ENCODE results near the gene BMI1. TPM values are rescaled to one million over a fixed set of nuclear protein-coding genes. Genes with fewer than 3 reads are reported as not detected.
A peak's percentile ranks its signal among the peaks of the same experiment; 100 is the strongest.
"Not testable (repeated sequence)": the region's sequence is repeated elsewhere in the genome, so short reads cannot be mapped to it uniquely, and the experiment has no call there.

The BMI1 gene
- 67.4 TPM for total RNA-seq

- peaks cover 35% of the 10 kb centered on the region for H3K27me3 ChIP-seq (ENCODE audit: insufficient read depth, low read length)
- no peaks in the 10 kb centered on the region for H3K9me3 ChIP-seq (ENCODE audit: low read depth, low read length)
- peaks cover 41% of the 10 kb centered on the region for H3K4me1 ChIP-seq (ENCODE audit: insufficient read depth, low read length)
- H3K4me3 ChIP-seq (ENCODE audit: low read length) = peak within 1 kb of the TSS; percentile 74
Observed at GRCh38 chr10:22320591-22321155, at the start of gene BMI1. Gene BMI1 (plus strand): TSS chr10:22321099. CDS start chr10:22326450, 5,351 bp downstream.

- H3K27me3 ChIP-seq (ENCODE audit: insufficient read depth, low read length) = no peaks in the 10 kb centered on the region
- H3K4me3 ChIP-seq (ENCODE audit: low read length) = no peak overlapping the region
- H3K9me3 ChIP-seq (ENCODE audit: low read depth, low read length) = no peaks in the 10 kb centered on the region
- no peaks in the 10 kb centered on the region for H3K4me1 ChIP-seq (ENCODE audit: insufficient read depth, low read length)
Observed at GRCh38 chr10:22271786-22272185, 49.1 kb upstream of the BMI1 start.

DNA sequence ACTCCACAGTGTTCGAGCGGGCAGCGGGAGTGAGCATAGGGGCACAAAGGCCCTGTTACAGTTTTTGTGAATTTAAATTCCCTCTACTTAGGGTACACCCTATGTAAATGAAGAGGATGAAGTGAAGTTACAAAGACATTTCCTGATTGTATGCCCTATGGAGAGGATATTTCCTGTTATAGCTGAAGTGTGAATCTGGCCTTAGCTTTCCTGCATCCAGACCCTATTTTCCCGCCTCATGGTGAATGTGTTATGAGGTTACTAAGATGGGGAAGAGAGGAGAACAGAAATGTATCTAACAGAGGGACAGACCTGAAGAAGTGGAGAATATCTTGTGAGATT is 42.5 kb upstream of the BMI1 start:
- H3K4me3 ChIP-seq (ENCODE audit: low read length) = no peak overlapping the region
- H3K27me3 ChIP-seq (ENCODE audit: insufficient read depth, low read length) = no peaks in the 10 kb centered on the region
- no peaks in the 10 kb centered on the region for H3K9me3 ChIP-seq (ENCODE audit: low read depth, low read length)
- no peaks in the 10 kb centered on the region for H3K4me1 ChIP-seq (ENCODE audit: insufficient read depth, low read length)

- Histone ChIP-seq H3K9me3 (ENCODE audit: low read depth, low read length) (no peaks in the 10 kb centered on the region), H3K27me3 (ENCODE audit: insufficient read depth, low read length) (no peaks in the 10 kb centered on the region), H3K4me1 (ENCODE audit: insufficient read depth, low read length) (no peaks in the 10 kb centered on the region), H3K4me3 (ENCODE audit: low read length) (no peak overlapping the region)
Observed at GRCh38 chr10:22280078-22280477, 40.8 kb upstream of the BMI1 start.

GRCh38 chr10:22285130-22285529 is 35.8 kb upstream of the BMI1 start:
- no peaks in the 10 kb centered on the region for H3K9me3 ChIP-seq (ENCODE audit: low read depth, low read length)
- no peaks in the 10 kb centered on the region for H3K4me1 ChIP-seq (ENCODE audit: insufficient read depth, low read length)
- no peak overlapping the region for H3K4me3 ChIP-seq (ENCODE audit: low read length)
- H3K27me3 ChIP-seq (ENCODE audit: insufficient read depth, low read length) = no peaks in the 10 kb centered on the region

GRCh38 chr10:22293747-22294404 is 27.0 kb upstream of the BMI1 start:
- no peaks in the 10 kb centered on the region for H3K9me3 ChIP-seq (ENCODE audit: low read depth, low read length)
- H3K27me3 ChIP-seq (ENCODE audit: insufficient read depth, low read length) = peaks cover 5% of the 10 kb centered on the region
- H3K4me3 ChIP-seq (ENCODE audit: low read length) = no peak overlapping the region
- no peaks in the 10 kb centered on the region for H3K4me1 ChIP-seq (ENCODE audit: insufficient read depth, low read length)

- no peaks in the 10 kb centered on the region for H3K9me3 ChIP-seq (ENCODE audit: low read depth, low read length)
- H3K4me1 ChIP-seq (ENCODE audit: insufficient read depth, low read length) = no peaks in the 10 kb centered on the region
- peaks cover 5% of the 10 kb centered on the region for H3K27me3 ChIP-seq (ENCODE audit: insufficient read depth, low read length)
- H3K4me3 ChIP-seq (ENCODE audit: low read length) = no peak overlapping the region
Observed at GRCh38 chr10:22294694-22295093, 26.2 kb upstream of the BMI1 start.

DNA sequence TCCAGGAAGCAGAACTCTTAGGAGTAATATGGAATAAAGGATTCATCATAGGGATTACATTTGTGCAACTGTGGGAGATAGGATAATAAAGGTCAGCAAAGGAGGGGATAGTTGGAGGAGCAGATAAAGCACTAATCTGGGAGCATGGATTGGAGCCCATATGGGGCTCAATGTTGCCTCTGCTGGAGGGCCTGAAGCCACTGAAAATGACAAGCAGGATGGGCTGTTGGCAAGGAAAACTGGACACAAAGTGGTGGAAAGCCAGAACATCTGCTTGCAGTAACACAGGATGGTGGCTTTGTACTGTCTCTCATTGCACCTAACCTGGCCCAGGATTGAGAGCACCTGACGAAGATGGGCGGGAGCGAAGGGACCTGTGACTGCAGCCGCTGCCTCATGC is 19.7 kb upstream of the BMI1 start:
- H3K4me1 ChIP-seq (ENCODE audit: insufficient read depth, low read length) = no peaks in the 10 kb centered on the region
- no peaks in the 10 kb centered on the region for H3K9me3 ChIP-seq (ENCODE audit: low read depth, low read length)
- no peak overlapping the region for H3K4me3 ChIP-seq (ENCODE audit: low read length)
- H3K27me3 ChIP-seq (ENCODE audit: insufficient read depth, low read length) = peaks cover 2% of the 10 kb centered on the region

- Histone ChIP-seq H3K4me1 (ENCODE audit: insufficient read depth, low read length) (no peaks in the 10 kb centered on the region), H3K27me3 (ENCODE audit: insufficient read depth, low read length) (no peaks in the 10 kb centered on the region), H3K9me3 (ENCODE audit: low read depth, low read length) (no peaks in the 10 kb centered on the region), H3K4me3 (ENCODE audit: low read length) (no peak overlapping the region)
Observed at GRCh38 chr10:22303461-22303860, 17.4 kb upstream of the BMI1 start.

DNA sequence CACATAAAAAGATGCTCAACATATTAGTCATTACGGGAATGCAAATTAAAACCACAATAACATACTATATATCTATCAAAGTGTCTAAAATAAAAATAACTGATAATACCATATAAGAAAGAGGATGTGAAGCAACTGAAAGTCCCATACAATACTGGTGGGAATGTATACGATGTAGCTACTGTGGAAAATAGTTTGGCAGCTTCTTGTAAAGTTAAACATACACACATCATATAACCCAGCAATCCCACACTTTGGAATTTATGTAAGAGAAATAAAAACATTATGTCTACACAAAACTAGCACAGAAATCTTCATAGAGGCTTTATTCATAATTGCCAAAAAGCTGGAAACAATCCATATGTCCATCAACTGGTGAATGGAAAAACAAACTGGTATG is 15.2 kb upstream of the BMI1 start:
- H3K4me1 ChIP-seq (ENCODE audit: insufficient read depth, low read length) = no peaks in the 10 kb centered on the region

GRCh38 chr10:22308390-22308789 is 12.5 kb upstream of the BMI1 start:
- H3K4me3 ChIP-seq (ENCODE audit: low read length) = no peak overlapping the region
- no peaks in the 10 kb centered on the region for H3K4me1 ChIP-seq (ENCODE audit: insufficient read depth, low read length)
- no peaks in the 10 kb centered on the region for H3K9me3 ChIP-seq (ENCODE audit: low read depth, low read length)
- no peaks in the 10 kb centered on the region for H3K27me3 ChIP-seq (ENCODE audit: insufficient read depth, low read length)

More for the DNA sequence above, 15.2 kb upstream of the BMI1 start:
- Histone ChIP-seq H3K27me3 (ENCODE audit: insufficient read depth, low read length) (no peaks in the 10 kb centered on the region), H3K9me3 (ENCODE audit: low read depth, low read length) (no peaks in the 10 kb centered on the region), H3K4me3 (ENCODE audit: low read length) (no peak overlapping the region)

GRCh38 chr10:22309180-22310000 is 11.5 kb upstream of the BMI1 start:
- no peaks in the 10 kb centered on the region for H3K9me3 ChIP-seq (ENCODE audit: low read depth, low read length)
- no peaks in the 10 kb centered on the region for H3K4me1 ChIP-seq (ENCODE audit: insufficient read depth, low read length)
- no peak overlapping the region for H3K4me3 ChIP-seq (ENCODE audit: low read length)
- no peaks in the 10 kb centered on the region for H3K27me3 ChIP-seq (ENCODE audit: insufficient read depth, low read length)

DNA sequence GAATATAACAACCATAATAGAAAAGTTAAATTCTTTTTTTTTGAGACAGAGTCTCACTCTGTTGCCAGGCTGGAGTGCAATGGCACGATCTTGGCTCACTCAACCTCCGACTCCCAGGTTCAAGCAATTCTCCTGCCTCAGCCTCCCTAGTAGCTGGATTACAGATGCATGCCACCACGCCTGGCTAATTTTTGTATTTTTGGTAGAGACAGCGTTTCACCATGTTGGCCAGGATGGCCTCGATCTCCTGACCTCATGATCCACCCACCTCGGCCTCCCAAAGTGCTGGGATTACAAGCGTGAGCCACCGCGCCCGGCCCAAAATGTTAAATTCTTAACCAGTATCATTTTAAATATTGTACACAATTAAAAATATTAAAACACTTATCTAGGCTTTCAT is 10.9 kb upstream of the BMI1 start:
- H3K9me3 ChIP-seq (ENCODE audit: low read depth, low read length); H3K4me1 ChIP-seq (ENCODE audit: insufficient read depth, low read length); H3K4me3 ChIP-seq (ENCODE audit: low read length); H3K27me3 ChIP-seq (ENCODE audit: insufficient read depth, low read length): not testable (repeated sequence)

GRCh38 chr10:22310928-22311327 is 10.0 kb upstream of the BMI1 start:
- peaks cover 9% of the 10 kb centered on the region for H3K4me1 ChIP-seq (ENCODE audit: insufficient read depth, low read length)
- no peak overlapping the region for H3K4me3 ChIP-seq (ENCODE audit: low read length)

DNA sequence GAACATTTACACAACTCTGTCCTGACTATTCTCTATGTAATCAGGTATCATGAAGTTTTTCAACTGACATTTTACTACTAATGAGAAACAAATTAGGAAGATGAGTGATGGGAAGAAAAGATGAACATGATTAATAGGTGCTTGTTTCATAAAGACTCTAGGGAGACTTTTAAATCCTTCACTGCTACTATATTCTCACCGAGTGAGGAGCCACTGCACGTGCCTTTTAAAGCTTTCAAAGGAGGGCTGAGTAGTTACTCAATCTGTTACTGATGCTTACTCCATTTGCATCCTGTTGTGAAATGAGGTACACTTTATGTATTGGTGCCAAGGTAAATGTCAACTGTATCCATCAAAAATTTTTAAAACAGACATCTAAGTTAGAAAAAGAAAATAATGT is 6.0 kb upstream of the BMI1 start:
- Histone ChIP-seq H3K4me3 (ENCODE audit: low read length) (no peak overlapping the region), H3K4me1 (ENCODE audit: insufficient read depth, low read length) (peaks cover 22% of the 10 kb centered on the region), H3K9me3 (ENCODE audit: low read depth, low read length) (no peaks in the 10 kb centered on the region), H3K27me3 (ENCODE audit: insufficient read depth, low read length) (peaks cover 2% of the 10 kb centered on the region)

More at GRCh38 chr10:22310928-22311327, 10.0 kb upstream of the BMI1 start:
- Histone ChIP-seq H3K9me3 (ENCODE audit: low read depth, low read length) (no peaks in the 10 kb centered on the region), H3K27me3 (ENCODE audit: insufficient read depth, low read length) (no peaks in the 10 kb centered on the region)
